Measurements from ENCODE around the gene E2F6. TPM values are rescaled to one million over a fixed set of nuclear protein-coding genes. Genes with fewer than 3 reads are reported as not detected.

Gene E2F6
- polyA plus RNA-seq, 1 donor = 20.4 TPM

DNA sequence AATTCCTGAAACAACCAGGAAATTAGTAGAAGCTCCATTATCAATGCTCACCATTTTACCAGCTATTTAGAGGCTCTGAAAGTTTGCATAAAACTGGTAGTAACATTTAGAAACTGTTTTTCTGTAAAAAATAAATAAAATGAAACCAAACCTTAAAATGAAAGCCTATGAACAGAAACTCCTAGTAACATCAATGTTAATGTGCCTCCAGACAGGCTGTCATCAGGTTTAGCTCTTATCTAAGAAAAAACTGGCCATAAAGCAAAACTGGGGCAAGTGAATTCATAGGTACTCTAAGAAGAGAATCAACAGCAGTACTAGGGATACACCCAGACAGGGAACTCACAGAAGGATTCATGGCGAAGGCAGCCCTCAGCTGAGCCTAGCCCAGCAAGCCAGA is 8.0 kb downstream of the E2F6 start:
- no peak for DNase-seq (ENCODE audit: low read depth)

DNA sequence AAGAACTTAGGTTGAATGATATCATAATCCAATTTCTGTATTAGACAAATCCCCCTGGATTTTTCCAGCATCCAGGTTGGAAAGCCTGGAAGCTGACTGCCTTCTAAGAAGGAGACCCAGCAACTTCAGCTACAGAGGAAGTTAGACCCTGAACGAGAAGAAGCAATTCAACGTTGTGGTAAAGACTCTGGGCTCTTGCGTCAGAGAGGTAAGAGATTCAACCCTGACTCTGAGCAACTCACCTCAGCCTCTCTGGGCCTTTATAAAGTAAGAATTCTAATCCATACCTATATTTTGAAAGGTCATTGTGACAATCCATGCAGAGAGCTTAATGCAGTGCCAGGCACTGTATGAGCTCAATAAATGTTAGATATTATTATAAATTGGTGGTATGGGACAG is 9.7 kb downstream of the E2F6 start:
- DNase-seq (ENCODE audit: low read depth) = no peak

DNA sequence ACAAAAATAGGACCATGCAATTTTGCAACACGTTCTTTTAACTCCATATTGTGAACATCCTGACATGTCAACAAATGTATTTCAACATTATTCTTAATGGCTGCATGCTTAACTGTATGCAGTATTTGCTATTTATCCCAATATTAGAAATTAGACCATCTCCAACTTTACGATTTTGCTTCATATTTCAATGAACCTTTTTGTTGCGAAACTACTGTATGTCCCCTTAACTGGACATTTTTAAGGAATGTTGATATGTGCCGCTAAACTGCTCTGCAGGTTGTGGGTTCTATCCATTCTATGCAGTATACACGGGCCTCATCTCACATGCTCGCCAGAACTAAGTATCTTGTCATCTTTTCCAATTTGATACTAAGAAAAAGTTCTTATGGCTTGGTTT is 11.1 kb downstream of the E2F6 start:
- DNase-seq (ENCODE audit: low read depth) = no peak

DNA sequence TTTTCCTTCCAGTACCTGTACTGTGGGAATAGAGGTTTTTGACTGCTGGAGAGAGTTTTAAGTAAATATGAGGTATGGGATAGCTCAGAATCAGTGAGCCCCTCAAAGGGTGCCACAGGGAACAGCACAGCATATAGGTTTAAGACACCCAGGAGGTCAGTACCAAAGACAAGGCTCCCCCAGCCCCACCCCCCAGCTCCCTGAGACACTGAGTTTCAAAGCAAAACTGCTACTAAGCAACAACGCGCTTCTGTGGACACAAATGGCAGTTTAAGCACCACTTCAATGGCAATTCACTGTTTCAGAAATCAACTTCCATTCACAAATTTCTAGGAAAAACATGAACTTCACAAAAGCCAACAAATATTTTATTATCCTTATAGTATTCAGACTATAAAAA is 15.2 kb downstream of the E2F6 start:
- no peak for DNase-seq (ENCODE audit: low read depth)

DNA sequence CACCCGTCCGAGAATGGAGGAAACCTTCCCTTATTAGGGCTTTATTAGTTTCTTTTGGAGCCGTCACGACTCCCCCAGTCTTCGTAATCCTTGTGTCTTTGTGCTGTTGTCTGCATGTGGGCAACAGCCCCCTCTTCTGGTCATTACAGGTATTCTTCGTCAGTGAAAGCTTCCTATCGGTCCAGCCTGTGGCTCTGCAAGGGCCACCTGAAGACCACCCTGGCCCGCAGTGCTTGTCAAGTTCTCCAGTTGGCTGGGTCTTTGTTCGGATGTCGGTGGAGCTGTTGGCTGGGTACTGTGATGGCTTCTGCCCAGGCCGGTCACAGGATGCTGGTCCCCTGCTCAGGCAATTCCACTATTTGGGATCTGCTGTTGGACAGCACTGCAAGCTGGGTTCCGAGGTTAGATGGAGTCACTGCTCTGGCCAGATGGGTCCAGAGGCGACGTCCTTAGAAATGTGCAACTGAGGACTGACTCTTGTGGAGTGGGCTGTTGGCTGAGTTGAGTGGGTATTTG is 19.2 kb downstream of the E2F6 start:
- DNase-seq (ENCODE audit: low read depth) = peak; percentile 44

DNA sequence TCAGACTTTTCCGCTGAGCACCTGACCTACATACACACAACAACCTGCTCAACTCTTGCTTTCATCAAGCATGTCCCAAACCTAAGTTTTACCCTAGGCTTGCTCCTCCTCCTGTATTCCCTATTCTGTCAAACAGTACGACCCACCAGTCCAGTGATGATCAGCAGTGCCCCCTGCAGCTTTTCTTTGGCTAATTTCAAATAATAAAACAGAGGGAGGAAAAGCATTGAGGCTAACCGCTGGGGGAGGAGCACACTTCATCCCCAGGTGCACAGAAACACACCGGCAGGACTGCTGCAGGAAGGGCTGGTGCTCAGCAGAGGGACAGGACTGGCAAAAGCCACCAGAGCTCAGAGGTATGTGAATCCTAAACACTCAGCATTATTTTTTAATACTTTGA is 21.2 kb downstream of the E2F6 start:
- no peak for DNase-seq (ENCODE audit: low read depth)

DNA sequence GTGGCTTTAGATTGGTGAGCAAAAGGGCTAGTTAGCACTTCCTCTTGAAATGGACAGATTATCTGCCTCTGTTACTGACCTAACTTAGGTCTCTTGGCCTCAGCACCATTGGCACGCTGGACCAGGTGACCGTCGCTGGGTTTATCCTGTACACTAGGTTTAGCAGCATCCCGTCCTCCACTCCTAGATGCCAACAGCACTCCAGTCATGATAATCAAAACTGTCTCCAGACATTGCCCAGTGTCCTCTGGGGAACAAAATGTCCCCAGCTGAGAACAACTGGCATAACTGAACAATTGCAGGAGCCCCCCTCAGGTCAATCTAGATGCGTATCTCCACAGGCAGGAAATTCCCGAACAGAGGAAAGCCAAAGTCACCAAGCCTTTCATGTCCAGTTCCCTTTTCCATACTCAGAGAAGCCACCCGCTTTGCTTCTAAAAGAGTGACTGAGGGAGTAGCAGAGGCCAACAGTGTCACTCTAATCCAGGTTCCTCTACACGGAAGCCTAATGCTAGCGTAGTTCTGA is 27.3 kb downstream of the E2F6 start:
- no peak for DNase-seq (ENCODE audit: low read depth)

DNA sequence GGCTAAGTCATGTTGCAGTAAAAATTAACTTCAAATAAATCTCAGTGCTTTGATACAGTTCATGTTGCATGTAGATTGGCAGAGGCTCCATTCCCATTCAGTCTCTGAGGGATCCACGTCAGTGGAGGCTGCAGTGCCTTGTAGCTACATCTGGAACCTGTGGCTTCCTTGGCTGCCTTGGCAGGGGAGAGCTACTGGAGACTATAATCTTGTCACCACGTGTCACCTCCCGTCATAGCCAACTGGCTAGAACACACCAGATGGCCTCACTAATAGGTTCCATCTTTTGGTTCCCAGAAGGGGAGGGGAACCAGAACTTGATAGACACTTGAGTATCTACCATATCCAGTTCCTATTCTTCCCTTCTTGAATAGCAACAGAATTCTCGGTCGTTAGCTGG is 28.4 kb downstream of the E2F6 start:
- no peak for DNase-seq (ENCODE audit: low read depth)

DNA sequence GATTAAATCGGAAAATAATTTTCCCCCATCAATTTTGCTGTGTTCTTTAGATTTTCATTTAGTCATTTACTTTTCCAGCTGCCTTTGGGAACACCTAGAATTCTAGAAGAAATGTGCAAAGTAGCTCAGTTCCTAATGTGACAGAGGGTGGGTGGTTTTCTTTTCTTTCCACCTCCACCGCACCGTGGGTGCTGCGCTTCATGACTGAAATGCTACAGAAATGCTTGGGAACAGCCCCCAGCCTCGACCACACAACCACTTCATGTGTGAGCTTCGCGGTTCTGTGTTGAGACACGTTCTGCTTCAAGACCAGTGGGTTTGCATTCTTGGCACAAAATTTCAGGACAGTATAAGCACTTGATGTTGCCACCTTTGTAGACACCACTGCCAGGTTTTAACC is 30.9 kb downstream of the E2F6 start:
- no peak for DNase-seq (ENCODE audit: low read depth)

DNA sequence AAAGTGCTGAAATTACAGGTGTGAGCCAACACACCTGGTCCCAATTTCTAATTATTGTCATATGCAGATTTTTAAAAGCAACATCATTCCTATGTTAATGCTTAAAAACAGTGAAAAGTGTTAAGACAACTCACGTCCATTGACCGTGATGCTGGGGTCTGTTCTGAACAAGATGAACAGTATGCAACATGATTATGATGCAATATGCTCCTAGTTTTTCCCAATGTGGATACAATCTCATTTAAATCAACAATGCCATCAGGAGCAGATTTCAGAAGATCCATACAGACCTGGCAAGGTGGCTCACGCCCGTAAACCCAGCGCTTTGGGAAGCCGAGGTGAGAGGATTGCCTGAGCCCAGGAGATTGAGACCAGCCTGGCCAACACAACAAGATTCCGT is 31.5 kb downstream of the E2F6 start:
- DNase-seq (ENCODE audit: low read depth) = no peak

DNA sequence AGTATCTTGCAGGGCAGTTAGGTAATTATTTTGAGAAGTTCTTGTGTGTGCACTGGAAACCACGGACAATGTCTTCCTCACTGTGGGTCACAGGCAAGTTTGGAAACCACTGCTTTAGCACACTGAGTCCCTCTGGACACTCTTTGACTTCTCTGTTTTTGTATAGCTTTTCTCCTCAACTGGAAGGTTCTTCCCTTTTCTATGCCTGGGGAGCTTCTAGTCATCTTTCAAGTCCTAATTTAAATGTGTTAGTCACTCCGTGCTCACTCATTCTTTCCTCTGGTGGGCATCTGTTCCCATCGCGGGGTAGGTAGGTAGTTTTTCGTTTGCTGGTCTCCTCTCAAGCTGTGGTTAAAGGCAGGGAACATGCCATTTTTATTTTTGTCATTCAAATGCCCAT is 32.1 kb downstream of the E2F6 start:
- no peak for DNase-seq (ENCODE audit: low read depth)

DNA sequence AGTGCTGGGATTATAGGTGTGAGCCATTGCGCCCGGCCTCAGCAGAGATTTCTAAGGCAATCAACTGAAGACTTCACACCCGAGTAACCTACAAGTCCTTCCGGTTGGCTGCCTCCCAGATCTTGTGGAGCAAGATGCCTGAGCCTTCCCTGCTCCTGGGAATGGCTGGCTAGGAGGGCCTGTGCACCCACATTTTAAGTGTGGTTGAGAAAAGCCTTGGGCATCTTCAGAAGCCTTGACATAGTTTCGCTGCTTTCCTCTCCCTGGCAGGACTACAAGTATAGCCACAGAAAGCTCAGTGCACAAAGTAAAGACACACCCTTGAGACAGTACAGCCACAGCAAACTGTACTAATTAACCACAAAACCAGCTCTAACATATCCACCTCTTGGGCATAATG is 35.2 kb downstream of the E2F6 start:
- DNase-seq (ENCODE audit: low read depth) = no peak

DNA sequence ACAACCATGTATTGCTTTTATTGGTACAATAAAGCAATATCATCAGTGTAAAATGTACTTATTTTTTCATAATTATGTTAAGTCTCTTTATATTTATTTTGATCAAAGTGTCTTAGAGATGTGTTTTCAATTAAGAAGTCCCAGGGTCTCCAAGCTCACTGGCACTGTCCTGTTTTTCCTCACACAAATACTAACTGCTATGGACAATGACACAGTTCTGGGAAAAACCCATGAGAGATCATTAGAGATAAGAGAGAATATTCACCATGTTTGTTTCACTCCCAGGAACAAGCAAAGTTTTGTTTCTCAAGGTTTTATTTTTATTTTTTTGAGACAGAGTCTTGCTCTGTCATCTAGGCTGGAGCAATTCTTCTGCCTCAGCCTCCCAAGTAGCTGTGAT is 38.7 kb downstream of the E2F6 start:
- DNase-seq (ENCODE audit: low read depth) = no peak

DNA sequence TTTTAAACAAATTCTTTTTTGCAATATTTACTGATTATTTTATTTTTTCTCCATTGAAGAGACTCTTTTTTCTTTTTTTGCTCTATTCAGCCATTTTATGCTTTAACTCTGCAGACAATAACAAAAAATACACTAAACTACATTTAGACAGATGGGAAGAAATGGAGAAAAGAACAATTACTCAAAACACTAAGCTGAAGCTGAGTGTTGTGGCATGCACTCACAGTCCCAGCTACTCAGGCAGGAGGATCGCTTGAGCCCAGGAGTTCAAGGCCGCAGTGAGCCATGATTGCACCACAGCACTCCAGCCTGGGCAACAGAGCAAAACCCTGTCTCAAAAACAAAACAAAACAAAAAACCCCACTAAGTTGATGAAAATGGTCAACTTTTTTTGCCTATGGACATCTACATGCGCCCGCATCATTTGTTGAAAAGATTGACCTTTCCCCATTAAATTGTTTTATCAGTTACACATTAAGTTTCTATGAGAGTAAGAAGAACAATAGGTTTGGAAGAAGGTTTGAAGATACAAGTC is 43.0 kb downstream of the E2F6 start:
- DNase-seq (ENCODE audit: low read depth) = no peak

DNA sequence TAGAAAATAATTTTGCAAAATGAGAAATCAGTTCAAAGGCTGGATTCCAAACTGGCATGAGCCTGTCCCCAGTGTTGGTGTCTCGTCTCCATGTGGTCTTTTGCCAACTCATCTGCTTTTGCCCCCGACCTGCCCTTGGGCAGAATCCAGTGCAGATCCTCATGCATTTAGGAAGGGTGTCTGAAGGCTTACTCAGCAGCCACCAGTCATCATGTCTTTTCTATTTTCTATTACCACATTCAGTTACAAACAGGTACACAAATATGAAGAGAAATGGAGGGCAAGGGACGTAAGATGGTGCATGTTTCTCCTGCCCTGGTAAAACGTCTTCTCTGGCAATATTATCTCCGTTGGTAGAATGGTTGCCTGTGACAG is 43.5 kb downstream of the E2F6 start:
- DNase-seq (ENCODE audit: low read depth) = no peak

DNA sequence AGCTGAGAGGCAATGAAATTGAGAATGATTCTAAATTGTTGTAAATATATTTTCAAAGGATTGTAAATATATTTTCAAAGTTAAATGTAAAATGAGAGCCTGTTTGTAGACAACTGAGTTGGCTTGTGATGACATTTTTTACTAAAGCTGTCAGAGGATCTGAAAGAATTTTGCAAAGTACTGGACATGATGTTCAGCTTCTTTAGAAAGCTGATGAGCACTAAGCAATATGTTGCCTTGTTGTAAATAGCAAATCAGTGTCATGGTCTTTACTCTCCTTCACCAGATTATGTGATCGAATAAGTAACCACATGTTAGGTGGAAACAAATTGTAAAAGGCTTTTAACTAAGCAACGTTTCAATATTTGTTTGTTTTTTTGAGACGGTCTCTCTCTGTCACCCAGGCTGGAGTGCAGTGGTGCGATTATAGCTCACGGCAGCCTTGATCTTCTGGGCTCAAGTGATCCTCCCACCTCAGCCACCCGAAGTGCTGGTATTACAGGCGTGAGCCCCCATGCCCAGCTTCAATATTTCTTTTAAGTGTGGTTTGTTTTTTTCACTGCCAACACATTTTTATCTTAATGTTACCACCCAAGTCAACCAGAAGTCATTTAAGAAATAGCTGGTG is 44.0 kb downstream of the E2F6 start:
- no peak for DNase-seq (ENCODE audit: low read depth)

DNA sequence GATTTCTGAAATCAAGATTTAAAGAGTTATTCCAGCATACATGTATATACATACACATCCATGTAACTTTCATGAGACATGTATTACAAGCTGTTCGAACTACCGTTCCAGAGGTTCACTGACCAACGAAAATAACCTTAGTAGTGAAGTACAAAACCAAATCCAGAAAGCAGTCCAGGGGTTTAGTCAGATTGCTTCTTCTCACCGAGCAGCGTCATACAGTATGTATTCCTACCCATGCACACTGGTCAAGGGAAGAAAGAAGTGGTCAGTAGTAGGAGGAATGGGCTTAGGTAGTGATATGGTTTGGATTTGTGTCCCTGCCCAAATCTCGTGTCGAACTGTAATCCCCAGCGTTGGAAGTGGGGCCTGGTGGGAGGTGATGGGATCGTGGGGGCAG is 45.3 kb downstream of the E2F6 start:
- no peak for DNase-seq (ENCODE audit: low read depth)

DNA sequence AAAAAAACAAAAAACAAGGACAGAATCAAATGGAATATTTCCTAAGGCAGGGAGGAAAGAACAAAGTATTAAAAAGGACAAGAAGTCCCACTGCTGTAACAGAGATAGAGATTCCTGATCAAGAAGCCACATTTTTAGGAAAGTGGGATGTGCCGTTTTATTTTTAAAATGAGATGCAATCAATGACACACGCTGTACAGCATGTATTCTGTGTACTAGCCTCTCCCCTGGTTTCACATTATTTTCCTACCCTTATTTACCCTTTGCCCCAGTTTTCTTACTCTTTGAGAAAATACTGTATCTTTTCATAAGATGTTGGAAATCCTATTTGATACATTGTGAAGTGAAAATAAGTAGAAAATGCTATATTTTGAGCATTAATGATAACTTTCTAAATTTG is 45.8 kb downstream of the E2F6 start:
- DNase-seq (ENCODE audit: low read depth) = no peak

DNA sequence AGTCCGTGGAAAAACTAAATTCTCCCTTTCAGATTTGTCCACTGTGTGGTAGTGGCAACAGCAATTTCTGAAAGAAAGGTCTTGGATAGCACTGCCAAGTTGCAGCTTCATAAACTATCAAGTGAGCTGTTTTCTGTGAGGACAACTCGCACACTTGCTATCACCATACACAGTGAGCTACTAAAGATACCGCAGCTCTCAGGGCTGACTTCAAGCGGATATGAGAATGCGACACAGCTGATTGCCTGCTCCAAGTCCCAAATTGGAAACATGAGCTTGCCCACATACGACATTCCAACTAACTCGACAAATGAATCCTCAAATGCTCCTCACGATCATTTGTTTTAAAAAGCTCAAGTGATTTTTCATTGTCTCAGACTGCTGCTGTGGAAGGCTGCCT is 46.2 kb downstream of the E2F6 start:
- no peak for DNase-seq (ENCODE audit: low read depth)

DNA sequence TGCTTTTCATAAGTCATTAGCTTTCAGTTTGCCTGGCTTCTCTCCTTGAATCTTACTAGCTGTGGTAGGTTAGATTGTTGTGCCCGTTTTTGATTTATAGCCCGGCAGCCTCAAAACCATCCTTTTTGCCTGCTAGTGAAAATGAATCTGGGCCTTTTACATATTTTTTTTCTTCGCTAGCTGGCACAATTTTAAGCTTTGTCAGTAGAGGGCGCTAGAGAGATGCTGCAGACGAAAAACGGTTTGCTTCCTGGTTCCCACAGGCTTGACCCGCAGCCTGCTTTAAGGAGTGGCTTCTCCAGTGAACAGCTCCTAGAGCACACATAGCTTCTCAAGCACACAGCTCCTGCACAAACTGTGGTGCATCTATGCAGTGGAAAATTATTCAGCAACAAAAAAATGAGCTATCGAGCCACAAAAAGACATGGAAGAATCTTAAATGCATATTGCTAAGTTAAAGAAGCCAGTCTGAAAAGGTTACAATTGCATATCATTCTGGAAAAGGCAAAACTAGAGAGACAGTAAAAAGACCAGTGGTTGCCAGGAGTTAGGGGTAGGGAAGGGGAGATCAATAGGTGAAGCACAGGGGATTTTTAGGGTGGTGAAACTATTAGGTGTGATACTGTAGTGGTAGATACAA is 47.9 kb downstream of the E2F6 start:
- no peak for DNase-seq (ENCODE audit: low read depth)

DNA sequence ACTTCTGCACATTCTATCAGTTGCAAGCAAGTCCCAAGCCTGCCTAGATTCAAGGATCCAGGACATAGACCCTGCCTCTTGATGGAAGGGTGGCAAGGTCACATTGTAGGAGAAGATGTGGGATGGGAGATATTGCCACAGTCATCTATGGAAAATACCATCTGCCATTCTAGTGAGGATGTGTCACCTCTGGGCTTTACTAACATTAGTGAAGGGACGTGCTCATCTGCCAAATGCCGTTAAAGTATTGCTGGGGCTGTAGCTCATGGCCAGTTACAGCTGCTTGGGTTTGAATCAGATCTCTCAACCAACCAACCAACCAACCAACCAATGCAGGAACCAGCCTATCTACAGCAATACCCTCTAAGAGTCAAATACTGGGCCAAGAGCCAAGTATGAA is 49.0 kb downstream of the E2F6 start:
- DNase-seq (ENCODE audit: low read depth) = no peak

DNA sequence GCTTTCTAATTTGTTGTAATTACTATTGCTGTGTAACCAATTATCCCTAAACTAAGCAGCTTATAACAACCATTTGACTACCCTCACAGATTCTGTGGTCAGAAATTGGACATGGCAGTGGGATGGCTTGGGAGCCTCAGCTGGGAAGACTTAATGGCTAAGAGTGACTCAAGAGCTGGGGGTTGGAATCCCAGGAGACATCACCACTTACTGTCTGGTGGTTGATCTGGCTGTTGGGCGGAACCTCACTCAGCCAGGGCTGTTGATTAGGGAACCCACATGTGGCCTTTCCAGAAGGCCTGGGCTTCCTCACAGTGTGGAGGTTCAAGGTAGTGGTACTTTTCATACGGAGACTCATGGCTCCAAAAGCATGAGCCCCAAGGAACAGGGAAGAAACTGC is 49.8 kb downstream of the E2F6 start:
- DNase-seq (ENCODE audit: low read depth) = no peak

DNA sequence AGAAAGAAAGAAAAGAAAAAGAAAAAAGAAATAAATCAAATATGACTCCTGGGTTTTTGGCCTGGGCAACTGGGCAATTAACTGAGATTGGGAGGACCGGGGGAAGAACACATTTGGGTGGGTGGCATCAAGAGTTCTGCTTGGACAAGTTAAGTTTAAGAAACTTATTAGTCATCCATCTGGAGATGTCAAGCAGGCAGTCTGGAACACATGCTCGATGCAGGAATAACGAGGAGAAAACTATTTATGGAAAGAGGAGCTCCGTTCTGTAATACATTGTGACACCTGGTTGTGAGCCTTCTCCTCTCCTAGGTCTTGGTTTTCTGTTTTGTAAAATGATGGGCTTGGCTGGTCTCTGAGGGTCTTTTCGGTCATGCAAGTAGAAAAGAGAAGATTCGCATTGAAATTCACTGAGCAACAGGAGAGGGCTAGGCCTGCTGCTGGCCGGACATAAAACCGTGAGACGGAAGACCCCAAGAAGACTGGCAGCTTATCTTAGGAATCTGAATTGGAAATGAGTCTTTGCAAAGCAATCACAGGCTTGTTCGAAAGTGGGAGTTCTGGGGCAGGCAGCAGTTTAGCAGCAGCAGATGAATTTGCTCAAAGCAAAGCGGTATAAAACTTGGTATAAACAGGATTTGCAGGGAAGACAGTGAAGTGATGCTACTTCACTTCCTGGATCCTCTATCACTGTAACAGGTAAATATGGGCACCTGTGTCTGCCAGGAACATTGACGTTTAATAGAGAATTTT is 51.4 kb downstream of the E2F6 start:
- DNase-seq (ENCODE audit: low read depth) = no peak

Data from forelimb muscle (tissue), 1 donor.